A673 (cell line): Measurements from ENCODE around the gene ABR. TPM values are rescaled to one million over a fixed set of nuclear protein-coding genes. Genes with fewer than 3 reads are reported as not detected.

Experiments used
- BruUV-seq: library from RNA; stranded (reverse); fragments of 400-500 nt; replicated peaks from 2 replicates; lab custom pipeline; 2021; lab: Mats Ljungman, UMichigan
- CTCF ChIA-PET: fragments of 300-600 bp; sonication (Branson Sonifier 250); formaldehyde crosslinking; loops from one replicate; lab custom pipeline; 2022; ENCODE audit warnings: antibody characterized with exemption; lab: Charles Lee
- POLR2A ChIA-PET: fragments of 300-600 bp; sonication (Branson Sonifier 250); formaldehyde crosslinking; loops from one replicate; lab custom pipeline; 2022; ENCODE audit warnings: antibody characterized with exemption; ENCODE audit not compliant: low non-redundant PET; lab: Charles Lee
- DNase-seq: peaks from one replicate; pipeline ENCODE4 v3.0.0-alpha.2; 2015; ENCODE audit warnings: low spot score
- H3K27ac ChIP-seq: fragments of 200-600 bp; sonication (generic); 2 replicates; pipeline ENCODE4 v1.5.1; 2016; ENCODE audit warnings: mixed run types, low read depth, mild to moderate bottlenecking, mixed read lengths, antibody characterized with exemption, low read length; ENCODE audit not compliant: poor library complexity, severe bottlenecking
- H3K27me3 ChIP-seq: fragments of 200-600 bp; sonication (generic); replicated peaks from 2 replicates; pipeline ENCODE4 v1.6.1; 2017; ENCODE audit warnings: mixed run types, low read depth, mild to moderate bottlenecking, mixed read lengths, antibody characterized with exemption, low read length; ENCODE audit not compliant: insufficient read depth, poor library complexity
- H3K36me3 ChIP-seq: fragments of 200-600 bp; sonication (generic); 2 replicates; pipeline ENCODE4 v1.6.1; 2016; ENCODE audit warnings: mixed run types, mild to moderate bottlenecking, mixed read lengths, antibody characterized with exemption, low read length; ENCODE audit not compliant: insufficient read depth, poor library complexity, severe bottlenecking
- H3K4me1 ChIP-seq: fragments of 200-600 bp; sonication (generic); 2 replicates; pipeline ENCODE4 v1.6.1; 2017; ENCODE audit warnings: mixed run types, mild to moderate bottlenecking, mixed read lengths, antibody characterized with exemption, low read length; ENCODE audit not compliant: insufficient read depth, poor library complexity, severe bottlenecking
- H3K4me3 ChIP-seq: fragments of 200-600 bp; sonication (generic); 2 replicates; pipeline ENCODE4 v1.5.1; 2016; ENCODE audit warnings: low read depth, mixed run types, mild to moderate bottlenecking, mixed read lengths, low read length; ENCODE audit not compliant: poor library complexity, severe bottlenecking
- H3K9me3 ChIP-seq: fragments of 200-600 bp; sonication (generic); 2 replicates; pipeline ENCODE4 v1.6.1; 2016; ENCODE audit warnings: mixed run types, low read depth, mild to moderate bottlenecking, mixed read lengths, antibody characterized with exemption, low read length; ENCODE audit not compliant: poor library complexity, severe bottlenecking
- EZH2 ChIP-seq: fragments of 200-600 bp; sonication (generic); IDR thresholded peaks from 2 replicates; pipeline ENCODE4 v1.6.1; 2017; ENCODE audit warnings: borderline replicate concordance, low read depth, mild to moderate bottlenecking, mixed read lengths, antibody characterized with exemption, low read length; ENCODE audit not compliant: poor library complexity, severe bottlenecking
- intact Hi-C: fragments of 100-400 bp; cut with micrococcal nuclease; formaldehyde crosslinking; loops from one replicate; pipeline ENCODE4 v1.10.0; 2022; ENCODE audit not compliant: unreplicated experiment
- total RNA-seq: library from RNA; stranded (reverse); gene quantifications from 2 replicates; pipeline ENCODE4 v1.2.3, GENCODE V29; 2021
- TF ChIP-seq, protein P1 (sequence below): fragments of 300-800, 200-600 bp; sonication (generic); conservative IDR thresholded peaks from 2 replicates; pipeline ENCODE4 v1.5.1; 2017; ENCODE audit warnings: low read depth, mild to moderate bottlenecking, antibody characterized with exemption, low read length, moderate library complexity, mixed read lengths

Gene ABR
- total RNA-seq, 1 experiment from 2014 or later, result 47.6 TPM

DNA sequence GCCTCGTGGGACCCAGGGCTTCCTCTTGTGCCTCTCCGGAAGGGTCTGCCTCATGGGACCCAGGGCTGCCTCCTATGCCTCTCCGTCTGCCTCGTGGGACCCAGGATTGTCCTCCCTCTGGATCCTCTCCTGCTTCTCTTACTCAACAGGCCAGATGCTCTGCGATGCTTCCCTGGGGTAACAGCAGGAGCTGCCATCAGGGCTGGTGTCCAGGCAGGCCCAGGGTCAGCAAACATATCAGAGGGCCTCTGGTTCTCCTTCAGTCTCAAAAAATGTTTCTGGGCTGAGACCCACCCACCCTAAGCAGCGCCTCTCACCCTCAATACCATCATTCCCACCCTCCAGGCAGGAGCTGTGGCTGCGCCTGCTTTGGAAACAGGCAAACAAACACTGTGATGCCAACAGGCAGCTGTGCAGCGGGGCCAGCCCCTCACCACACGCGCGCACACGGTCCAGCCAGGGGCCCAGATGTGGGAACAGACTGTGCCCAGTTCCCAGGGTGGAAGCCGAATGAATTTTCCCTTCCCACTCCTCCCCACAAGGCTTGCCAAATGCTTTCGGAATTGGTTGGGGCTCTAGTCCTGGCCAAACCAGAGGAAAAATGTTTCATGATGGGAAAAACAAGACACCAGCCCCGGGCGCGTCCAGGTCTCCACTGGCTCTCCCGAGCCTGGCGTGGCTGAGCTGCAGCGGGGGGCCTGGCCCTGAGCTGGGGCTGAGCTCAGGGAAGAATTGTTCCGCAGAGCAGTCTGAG is 171.6 kb downstream of the ABR start:
- intact Hi-C loops, result loop anchor here (10.0 kb wide), 1 partner anchor 47 kb away; no protein-coding TSS in a partner anchor
- TF ChIP-seq, protein P1, sequence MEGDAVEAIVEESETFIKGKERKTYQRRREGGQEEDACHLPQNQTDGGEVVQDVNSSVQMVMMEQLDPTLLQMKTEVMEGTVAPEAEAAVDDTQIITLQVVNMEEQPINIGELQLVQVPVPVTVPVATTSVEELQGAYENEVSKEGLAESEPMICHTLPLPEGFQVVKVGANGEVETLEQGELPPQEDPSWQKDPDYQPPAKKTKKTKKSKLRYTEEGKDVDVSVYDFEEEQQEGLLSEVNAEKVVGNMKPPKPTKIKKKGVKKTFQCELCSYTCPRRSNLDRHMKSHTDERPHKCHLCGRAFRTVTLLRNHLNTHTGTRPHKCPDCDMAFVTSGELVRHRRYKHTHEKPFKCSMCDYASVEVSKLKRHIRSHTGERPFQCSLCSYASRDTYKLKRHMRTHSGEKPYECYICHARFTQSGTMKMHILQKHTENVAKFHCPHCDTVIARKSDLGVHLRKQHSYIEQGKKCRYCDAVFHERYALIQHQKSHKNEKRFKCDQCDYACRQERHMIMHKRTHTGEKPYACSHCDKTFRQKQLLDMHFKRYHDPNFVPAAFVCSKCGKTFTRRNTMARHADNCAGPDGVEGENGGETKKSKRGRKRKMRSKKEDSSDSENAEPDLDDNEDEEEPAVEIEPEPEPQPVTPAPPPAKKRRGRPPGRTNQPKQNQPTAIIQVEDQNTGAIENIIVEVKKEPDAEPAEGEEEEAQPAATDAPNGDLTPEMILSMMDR, result no peak
- TF ChIP-seq EZH2, result no peak
- peaks cover 4% of the 10 kb centered on the region for H3K36me3 ChIP-seq
- H3K9me3 ChIP-seq, result no peaks in the 10 kb centered on the region
- BruUV-seq, result no TSS peak
- ChIA-PET CTCF (no interaction called here), POLR2A (no interaction called here)
- H3K4me1 ChIP-seq, result peaks cover 13% of the 10 kb centered on the region
- no peak for DNase-seq
- no peak overlapping the region for H3K4me3 ChIP-seq
- H3K27me3 ChIP-seq, result no peaks in the 10 kb centered on the region
- no peak overlapping the region for H3K27ac ChIP-seq

DNA sequence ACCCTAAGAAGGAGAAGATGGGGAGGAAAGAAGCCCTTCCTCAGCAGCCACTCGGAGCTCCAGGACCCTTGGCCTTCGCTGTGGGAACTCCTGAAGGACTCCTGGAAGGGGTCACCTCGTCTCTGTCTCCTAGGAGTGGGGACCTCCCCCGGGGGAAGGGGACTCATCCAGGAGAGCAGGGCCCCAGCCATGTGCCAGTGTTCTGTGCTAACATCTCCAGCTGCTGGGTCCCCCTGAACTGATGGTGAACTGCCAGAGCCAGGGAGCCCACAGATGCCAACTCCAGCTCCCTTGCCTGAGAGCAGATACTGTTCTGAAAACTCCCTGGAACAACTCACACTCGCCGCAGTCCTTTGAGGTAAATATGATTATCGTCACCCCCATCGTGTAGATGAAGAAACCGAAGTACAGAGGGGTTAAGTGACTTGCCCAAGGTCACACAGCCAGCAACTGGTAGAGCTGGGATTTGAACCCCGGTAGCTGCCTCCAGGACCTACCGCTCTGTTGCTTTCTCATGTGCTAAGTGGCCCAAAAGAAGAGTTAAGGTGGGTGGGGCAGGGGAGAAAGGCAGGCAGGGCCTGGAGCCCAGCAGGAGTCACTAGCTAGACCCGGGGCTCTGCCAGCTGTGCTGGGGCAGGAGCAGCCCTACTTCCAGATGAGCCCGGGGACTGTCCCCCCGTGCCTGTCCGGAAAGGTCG is 172.3 kb downstream of the ABR start:
- H3K9me3 ChIP-seq, result no peaks in the 10 kb centered on the region
- H3K27ac ChIP-seq, result no peak overlapping the region
- TF ChIP-seq EZH2, result no peak
- TF ChIP-seq, protein P1, result no peak
- POLR2A ChIA-PET, result no interaction called here
- BruUV-seq, result no TSS peak
- H3K4me3 ChIP-seq, result no peak overlapping the region
- DNase-seq, result no peak
- CTCF ChIA-PET, result no interaction called here
- peaks cover 13% of the 10 kb centered on the region for H3K4me1 ChIP-seq
- intact Hi-C loops, result loop anchor here (10.0 kb wide), 1 partner anchor 47 kb away; no protein-coding TSS in a partner anchor
- peaks cover 10% of the 10 kb centered on the region for H3K36me3 ChIP-seq
- no peaks in the 10 kb centered on the region for H3K27me3 ChIP-seq

DNA sequence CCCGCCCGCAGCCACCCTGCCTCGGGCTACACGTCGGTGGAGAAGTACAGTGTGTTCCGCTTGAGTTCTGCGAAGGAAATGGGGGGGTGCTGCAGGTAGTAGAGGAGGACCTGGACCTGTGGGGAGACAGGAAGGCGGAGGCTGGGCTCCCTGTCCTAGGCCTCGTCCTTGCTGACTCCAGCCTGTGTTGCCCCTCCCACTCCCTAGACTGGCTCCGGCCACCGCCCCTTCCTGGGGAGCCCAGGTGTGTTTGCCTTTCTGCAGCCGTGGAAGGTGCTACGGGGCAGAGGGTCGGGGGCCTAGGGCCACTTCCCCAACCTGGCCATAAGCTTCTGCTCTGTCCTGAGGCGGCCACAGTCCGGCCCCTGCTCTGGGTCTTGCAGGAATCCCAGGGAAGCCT is 173.7 kb downstream of the ABR start:
- Histone ChIP-seq H3K27ac (peak overlapping the region; percentile 53), H3K27me3 (no peaks in the 10 kb centered on the region), H3K4me3 (no peak overlapping the region), H3K36me3 (peaks cover 24% of the 10 kb centered on the region), H3K9me3 (no peaks in the 10 kb centered on the region), H3K4me1 (peaks cover 13% of the 10 kb centered on the region)
- no peak for TF ChIP-seq EZH2
- TF ChIP-seq, protein P1, result no peak
- no TSS peak for BruUV-seq
- ChIA-PET CTCF (no interaction called here), POLR2A (no interaction called here)
- no peak for DNase-seq
- intact Hi-C loops, result loop anchor here (10.0 kb wide), 1 partner anchor 49 kb away; no protein-coding TSS in a partner anchor
